Measurements from ENCODE around the gene DPYSL5.
"Not testable (repeated sequence)": the region's sequence is repeated elsewhere in the genome, so short reads cannot be mapped to it uniquely, and the experiment has no call there.

The DPYSL5 gene

DNA sequence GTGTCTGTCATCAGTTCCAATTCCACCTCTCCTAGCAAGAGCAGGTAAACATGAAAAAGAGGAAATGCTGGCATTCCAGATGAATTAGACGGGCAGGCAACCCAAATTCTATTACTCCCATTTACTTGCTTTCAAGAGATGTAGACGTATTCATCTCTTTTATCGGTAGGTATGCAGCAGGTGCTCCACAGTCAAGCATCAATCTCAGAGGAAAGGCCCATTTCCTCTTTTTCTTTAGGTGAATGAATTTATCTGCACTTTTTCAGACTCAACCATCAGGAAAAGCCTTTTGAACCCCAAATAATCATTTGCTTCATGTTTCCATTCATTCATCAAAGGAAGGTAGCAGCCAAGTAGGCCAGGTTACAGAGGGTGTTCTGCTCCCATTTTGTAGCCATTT, 27.9 kb downstream of the DPYSL5 start:
- DNase-seq: no peak

DNA sequence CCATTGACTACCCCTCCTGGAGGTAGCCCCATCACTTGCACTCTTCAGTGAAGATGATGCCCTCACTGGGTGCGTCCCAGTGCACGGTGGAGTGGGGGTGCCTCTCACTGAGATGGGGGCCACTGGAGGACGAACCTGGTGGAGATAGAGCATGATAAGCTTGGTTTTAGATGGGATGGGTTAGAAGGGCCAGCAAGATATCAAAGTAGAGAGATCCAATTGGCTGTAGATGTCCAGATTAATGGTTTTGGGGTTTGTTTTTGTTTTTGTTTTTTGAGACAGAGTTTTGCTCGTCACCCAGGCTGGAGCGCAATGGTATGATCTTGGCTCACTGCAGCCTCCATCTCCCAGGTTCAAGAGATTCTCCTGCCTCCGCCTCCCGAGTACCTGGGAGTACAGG, 28.3 kb downstream of the DPYSL5 start:
- DNase-seq: no peak

GRCh38 chr2:26877276-26877675, 29.3 kb downstream of the DPYSL5 start:
- no peak for DNase-seq

- no peak for DNase-seq
These were observed 32.2 kb downstream of the DPYSL5 start for GRCh38 chr2:26880161-26880560.

GRCh38 chr2:26880910-26881435, 33.0 kb downstream of the DPYSL5 start:
- no peak for DNase-seq

DNA sequence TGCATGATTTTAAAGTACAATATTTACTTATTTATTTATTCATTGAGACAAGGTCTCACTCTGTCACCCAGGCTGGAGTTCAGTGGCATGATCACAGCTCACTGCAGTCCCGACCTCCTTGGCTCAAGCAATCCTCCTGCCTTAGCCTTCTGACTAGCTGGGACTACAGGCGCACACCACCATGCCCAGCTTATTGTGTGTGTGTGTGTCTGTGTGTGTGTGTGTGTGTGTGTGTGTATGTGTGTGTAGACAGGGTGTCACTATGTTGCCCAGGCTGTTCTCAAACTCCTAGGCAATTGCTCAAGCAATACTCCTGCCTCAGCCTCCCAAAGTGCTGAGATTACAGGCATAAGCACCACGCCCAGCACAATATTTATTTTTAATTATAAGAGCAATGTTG, 34.3 kb downstream of the DPYSL5 start:
- not testable (repeated sequence) for DNase-seq

DNA sequence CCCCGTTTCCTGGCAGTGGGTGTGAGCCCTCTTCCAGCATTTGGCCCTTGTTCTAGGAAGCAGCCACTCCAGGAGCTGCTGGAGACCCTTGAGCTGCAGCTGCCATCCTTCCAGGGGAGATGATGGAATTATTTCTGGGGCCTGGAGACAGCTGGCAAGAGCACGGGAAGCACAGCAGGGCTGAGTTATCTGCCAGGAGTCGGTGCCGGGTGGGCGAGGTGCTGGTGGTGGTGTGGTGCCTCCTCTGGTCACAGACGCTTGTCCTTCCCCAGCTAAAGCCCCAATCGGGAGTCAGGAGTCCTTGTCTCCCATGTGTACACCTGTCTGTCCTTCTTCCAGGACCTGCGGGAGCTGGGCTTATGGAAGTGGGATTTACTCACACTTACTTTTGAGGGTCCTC, 36.0 kb downstream of the DPYSL5 start:
- no peak for DNase-seq

- DNase-seq: no peak
These were observed 36.6 kb downstream of the DPYSL5 start for GRCh38 chr2:26884486-26884885.

DNA sequence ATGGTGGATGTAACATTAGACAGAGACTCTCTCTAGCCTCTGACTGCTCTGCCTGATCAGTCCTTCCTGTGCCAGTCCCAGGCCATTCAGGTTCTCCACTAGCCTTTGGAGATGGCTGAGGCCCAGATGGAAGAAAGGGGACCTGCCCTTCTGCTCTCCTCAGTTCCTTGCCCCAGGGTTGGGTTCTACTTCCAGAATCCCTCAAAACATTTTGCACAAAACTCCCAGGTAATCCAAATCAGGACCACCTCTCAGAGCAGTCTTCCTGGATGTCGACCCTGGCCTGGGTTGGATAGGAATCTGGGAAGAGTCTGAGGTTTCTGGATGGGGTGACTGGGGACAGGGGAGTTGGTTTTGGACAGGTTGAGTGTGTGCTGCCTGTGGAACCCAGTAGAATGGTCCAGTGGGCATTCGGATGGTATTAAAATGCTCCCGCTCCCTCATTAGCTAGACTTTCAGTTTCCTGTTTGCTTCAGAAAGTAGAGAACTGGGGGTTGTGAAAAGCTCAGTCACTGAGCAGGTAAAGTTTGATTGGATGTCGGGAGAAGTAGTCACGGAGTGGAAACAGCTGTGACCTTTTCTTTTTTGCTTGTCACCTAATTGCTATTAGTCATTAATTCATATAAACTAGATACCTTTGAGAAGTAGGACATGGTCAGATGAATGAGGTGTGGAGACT, 37.9 kb downstream of the DPYSL5 start:
- no peak for DNase-seq

- DNase-seq: no peak
These were observed 38.8 kb downstream of the DPYSL5 start for GRCh38 chr2:26886736-26887135.

DNA sequence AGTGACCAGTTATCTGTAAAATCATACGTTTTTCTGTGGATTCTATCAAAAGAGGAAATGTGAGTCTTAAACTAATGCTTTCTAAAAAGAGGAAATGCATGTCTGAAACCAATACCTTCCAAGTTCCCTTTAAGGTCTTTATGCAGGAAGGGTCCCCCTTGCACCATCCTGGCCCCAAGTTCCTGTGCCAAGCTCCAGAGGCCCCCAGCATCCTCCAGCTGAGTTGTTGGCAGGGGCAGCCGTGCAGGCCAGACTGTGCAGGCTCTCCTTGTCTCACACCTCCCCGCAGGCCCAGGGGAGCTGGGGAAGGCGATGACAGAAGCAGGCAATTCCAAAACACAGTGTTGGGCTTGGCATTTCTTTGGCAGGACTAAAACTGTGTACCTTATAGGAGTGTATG, 39.2 kb downstream of the DPYSL5 start:
- DNase-seq: peak; percentile 59

- no peak for DNase-seq
These were observed 41.9 kb downstream of the DPYSL5 start for GRCh38 chr2:26889796-26890195.

DNA sequence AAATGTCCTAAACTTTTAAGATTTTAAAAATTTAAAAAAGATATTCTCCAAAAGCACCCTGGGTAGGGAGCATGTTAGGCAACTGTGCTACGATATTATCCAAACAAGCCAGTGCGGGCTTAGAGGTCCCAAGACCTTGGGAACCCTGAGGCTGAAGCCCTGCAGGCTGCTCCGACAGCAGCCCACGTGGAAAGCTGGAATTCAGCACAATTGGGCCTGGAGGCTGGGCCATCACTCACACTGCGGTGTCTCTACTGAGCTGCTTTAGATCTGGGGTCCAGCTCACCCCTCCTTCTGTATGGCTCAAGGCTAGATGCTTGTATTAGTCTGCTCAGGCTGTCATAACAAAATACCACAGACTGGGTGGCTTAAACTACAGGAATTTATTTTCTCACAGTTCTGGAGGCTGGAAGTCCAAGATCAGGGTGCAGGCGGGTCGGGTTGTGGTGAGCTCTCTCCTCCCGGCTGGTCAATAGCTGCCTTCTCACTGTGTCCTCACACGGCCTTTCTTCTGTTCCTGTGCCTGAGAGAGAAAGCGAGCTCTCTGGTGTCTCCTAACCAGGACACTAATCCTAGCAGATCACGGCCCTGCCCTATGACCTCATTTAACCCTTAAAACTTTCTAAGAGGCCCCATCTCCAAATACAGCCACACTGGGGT, 42.5 kb downstream of the DPYSL5 start:
- DNase-seq: no peak

DNA sequence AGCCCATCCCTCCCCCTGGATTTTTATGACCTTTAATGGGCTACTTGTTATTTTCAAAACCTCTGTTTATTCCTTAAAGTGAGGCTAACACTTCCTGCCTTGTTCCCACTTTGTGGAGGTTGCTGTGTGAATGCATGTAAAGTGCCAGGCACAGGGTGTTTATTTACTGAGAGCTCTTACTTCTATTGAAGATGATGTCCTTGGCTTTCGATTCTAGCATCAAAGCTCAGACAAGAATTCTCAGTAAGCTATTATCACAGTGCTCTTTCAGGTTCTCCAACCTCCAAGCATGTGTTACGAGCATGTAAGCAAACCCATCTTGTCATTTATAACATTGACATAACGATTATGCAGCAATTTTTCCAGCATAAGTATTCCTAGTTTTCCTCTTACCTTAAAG, 44.2 kb downstream of the DPYSL5 start:
- DNase-seq: no peak

DNA sequence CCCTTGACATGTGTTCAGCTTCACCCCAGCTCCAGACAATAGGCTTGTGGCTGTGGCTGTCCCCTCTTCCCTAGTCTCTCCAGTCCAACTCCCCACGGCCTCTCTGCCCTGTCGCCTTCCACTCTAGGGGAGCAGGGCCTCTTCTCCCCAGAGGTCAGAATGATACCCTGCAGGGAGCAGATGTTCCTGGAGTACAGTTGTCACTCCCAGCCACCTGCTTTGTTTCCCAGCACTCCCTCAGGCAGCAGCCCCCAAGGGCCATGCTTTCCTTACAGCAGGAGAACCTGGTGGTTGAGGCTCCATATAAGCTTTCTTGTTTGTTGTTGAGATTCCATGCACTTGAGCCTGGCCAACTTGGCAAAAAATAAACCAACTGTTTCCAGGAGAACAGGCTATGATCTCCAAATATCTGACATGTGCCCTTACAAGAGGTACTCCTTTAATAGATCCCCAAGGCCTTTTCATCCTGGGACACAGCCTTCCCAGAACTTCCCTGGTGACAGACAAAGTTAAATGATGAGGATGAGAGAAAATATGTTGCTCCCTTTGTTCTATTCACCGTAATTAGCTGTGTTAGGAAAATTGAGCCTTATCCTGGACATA, 45.1 kb downstream of the DPYSL5 start:
- DNase-seq: no peak

GRCh38 chr2:26894136-26894535, 46.2 kb downstream of the DPYSL5 start:
- no peak for DNase-seq

GRCh38 chr2:26897807-26898479, 50.0 kb downstream of the DPYSL5 start:
- no peak for DNase-seq

- DNase-seq: no peak
These were observed 50.6 kb downstream of the DPYSL5 start for GRCh38 chr2:26898480-26899078.

DNA sequence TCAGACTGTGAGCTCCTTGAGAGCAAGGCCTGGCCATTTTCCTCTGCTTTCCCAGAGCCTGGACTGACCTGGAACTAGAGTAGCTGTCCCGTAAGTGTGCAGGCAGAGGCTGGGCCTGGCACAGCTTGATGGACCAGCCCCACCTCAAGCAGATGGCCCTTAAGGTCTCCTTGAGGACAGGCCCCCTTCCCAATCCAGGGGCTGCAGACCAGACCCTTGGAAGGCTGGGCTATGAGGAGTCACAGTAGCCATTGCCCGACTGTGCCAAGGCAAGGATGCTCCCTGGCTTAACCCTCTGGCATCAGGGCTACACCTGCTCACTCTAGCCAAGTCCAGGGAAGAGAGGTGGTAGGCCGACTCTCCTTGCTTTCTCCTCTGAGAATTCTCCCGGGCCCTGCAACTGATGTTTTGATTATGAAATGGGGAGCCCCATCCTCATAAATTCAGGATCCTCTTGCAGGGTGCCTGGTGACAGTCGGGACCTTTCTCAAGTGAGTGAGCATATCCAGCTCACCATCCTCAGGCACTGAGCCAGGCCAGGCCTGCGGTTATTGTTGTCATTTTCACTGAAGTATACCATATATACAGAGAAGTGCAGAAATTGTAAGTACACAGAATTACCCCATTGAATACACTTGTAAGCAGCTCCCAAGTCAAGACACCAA, 51.7 kb downstream of the DPYSL5 start:
- DNase-seq: no peak

DNA sequence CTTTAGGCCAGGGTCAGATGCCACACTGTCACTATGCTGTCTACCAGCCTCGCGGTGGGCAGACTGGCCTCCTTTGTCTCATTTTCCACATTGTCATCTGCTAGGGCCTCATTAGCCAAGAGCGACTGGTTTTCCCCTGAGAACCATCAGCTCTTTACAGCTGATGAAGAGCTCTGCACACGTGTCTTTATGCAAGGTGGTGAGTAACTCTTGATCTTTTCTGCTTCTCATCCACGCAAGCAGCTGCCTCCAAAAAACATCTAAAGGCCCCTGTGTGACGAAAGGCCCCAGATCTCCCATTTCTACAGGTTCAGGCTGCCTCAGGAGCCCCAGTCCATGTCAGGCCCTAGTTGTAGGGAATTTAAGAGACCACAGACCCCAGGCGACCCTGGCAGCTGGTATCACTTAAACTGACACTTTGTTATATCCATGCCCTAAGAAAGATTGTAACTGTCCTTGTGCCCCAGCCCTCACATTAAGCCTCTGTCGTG, 52.9 kb downstream of the DPYSL5 start:
- no peak for DNase-seq

GRCh38 chr2:26901326-26902183, 53.6 kb downstream of the DPYSL5 start:
- no peak for DNase-seq

Data from suppressor macrophage treated with lipopolysaccharide for 4 hours (primary cell).